ENCODE results near the gene TIMMDC1.
"Not testable (repeated sequence)": the region's sequence is repeated elsewhere in the genome, so short reads cannot be mapped to it uniquely, and the experiment has no call there.

TIMMDC1 gene

GRCh38 chr3:119510690-119511089 lies 12.3 kb downstream of the TIMMDC1 start:
- DNase-seq (ENCODE audit: low read depth, low spot score), result no peak

- no peak for DNase-seq (ENCODE audit: low read depth, low spot score)
Measured at GRCh38 chr3:119514637-119515036, 16.3 kb downstream of the TIMMDC1 start.

GRCh38 chr3:119517112-119517511 lies 18.8 kb downstream of the TIMMDC1 start:
- DNase-seq (ENCODE audit: low read depth, low spot score), result no peak

- DNase-seq (ENCODE audit: low read depth, low spot score), result no peak
Measured at GRCh38 chr3:119518026-119518425, 19.7 kb downstream of the TIMMDC1 start.

GRCh38 chr3:119524931-119525662 lies 26.8 kb downstream of the TIMMDC1 start:
- DNase-seq (ENCODE audit: low read depth, low spot score), result no peak

DNA sequence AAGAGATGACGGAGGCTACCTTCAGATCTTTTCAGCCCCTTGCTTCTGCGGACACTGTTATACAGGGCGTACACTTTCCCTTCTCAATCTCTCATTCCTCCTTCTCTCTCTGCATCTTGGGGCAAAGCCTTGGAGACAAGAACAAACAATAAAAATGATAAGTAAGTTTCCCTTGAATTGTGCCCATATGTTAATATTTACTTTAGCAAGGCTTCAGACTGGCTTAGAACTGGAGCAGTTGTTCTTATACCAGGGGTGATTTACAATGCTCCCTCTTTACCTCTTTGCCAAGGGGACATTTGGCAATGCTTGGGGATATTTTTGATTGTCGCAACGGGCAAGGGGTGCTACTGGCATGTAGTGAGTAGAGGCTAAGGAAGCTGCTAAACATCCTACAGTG lies 29.4 kb downstream of the TIMMDC1 start:
- DNase-seq (ENCODE audit: low read depth, low spot score), result no peak

- DNase-seq (ENCODE audit: low read depth, low spot score), result no peak
Measured at GRCh38 chr3:119529883-119530282, 31.5 kb downstream of the TIMMDC1 start.

DNA sequence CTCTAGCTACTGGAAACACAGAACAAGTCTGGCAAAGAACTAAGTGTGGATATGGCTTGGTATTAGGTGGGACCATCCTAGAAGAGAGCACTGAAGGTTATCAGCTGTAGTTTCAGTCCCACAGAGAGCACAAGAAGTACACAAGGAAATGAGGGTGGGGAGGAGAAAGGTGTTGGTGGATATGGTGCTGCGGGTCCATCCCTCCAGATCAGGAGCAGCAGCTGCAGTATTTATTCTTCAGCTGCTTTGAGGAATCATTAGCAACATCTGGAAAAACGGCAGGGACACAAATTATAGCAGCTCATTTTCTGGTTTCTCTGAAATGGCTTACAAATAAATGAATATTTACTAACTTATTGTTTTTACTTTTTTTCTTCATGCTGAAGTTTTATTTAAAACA lies 32.1 kb downstream of the TIMMDC1 start:
- DNase-seq (ENCODE audit: low read depth, low spot score), result no peak

GRCh38 chr3:119531151-119531550 lies 32.8 kb downstream of the TIMMDC1 start:
- DNase-seq (ENCODE audit: low read depth, low spot score), result no peak

- no peak for DNase-seq (ENCODE audit: low read depth, low spot score)
Measured at GRCh38 chr3:119534296-119534695, 35.9 kb downstream of the TIMMDC1 start.

- no peak for DNase-seq (ENCODE audit: low read depth, low spot score)
Measured at GRCh38 chr3:119536757-119537156, 38.4 kb downstream of the TIMMDC1 start.

DNA sequence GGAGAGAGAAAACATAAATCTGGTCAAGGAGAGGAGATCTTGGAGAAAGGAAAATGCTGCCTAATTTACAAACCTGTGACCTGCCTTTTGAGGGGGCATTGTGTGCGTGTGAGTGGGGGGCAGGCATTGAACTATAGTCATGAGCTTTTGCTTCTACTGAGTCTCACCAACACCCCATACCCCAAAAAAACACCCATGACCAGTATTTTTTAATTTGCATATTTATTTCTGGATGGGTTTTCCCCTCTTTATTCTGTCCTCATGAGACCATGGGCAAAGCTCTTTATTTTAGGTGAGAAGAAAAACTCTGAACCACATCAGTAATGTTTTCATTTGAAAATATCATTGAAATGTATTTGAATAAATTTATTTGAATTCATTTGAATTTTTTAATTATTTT lies 40.4 kb downstream of the TIMMDC1 start:
- DNase-seq (ENCODE audit: low read depth, low spot score), result no peak

GRCh38 chr3:119541547-119541946 lies 43.2 kb downstream of the TIMMDC1 start:
- no peak for DNase-seq (ENCODE audit: low read depth, low spot score)

- DNase-seq (ENCODE audit: low read depth, low spot score), result no peak
Measured at GRCh38 chr3:119542168-119542767, 43.9 kb downstream of the TIMMDC1 start.

DNA sequence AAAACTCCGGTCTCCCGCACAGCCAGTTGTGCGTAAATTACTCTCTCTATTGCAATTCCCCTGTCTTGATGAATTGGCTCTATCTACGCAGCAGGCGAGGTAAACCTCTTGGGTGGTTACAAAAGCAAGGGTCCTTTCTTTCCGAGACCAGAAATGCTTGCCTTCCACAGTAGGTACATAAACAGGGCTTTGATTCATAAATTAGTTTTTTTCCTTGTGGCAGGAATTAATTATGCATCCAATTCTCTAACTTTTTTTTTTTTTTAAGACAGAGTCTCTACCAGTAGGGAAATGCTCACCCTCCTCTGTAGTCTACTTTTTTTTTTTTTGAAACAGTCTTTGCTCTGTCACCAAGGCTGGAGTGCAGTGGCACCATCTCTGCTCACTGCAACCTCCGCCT lies 44.8 kb downstream of the TIMMDC1 start:
- no peak for DNase-seq (ENCODE audit: low read depth, low spot score)

DNA sequence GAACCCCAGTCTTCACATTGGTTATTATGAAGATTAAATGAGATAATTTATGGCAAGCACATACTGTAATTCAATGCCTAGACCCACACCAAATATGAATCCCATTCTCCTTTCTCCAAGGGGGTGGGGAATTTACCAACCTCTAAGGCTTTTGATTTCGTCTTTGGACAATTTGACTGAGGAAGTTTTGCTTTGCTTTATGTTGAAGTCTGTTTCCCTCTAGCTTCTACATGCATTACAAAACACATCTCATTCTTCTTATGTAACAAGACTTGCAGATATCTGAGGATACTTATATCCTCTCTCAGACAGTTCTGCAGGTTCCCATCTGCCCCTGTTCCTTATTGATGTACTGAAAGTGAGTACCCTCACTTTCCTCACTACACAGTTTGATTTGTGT lies 48.9 kb downstream of the TIMMDC1 start:
- DNase-seq (ENCODE audit: low read depth, low spot score), result no peak

GRCh38 chr3:119548341-119548740 lies 50.0 kb downstream of the TIMMDC1 start:
- DNase-seq (ENCODE audit: low read depth, low spot score), result no peak

- no peak for DNase-seq (ENCODE audit: low read depth, low spot score)
Measured at GRCh38 chr3:119550192-119550910, 52.0 kb downstream of the TIMMDC1 start.

GRCh38 chr3:119551598-119551997 lies 53.3 kb downstream of the TIMMDC1 start:
- no peak for DNase-seq (ENCODE audit: low read depth, low spot score)

GRCh38 chr3:119552928-119553327 lies 54.6 kb downstream of the TIMMDC1 start:
- DNase-seq (ENCODE audit: low read depth, low spot score), result not testable (repeated sequence)

DNA sequence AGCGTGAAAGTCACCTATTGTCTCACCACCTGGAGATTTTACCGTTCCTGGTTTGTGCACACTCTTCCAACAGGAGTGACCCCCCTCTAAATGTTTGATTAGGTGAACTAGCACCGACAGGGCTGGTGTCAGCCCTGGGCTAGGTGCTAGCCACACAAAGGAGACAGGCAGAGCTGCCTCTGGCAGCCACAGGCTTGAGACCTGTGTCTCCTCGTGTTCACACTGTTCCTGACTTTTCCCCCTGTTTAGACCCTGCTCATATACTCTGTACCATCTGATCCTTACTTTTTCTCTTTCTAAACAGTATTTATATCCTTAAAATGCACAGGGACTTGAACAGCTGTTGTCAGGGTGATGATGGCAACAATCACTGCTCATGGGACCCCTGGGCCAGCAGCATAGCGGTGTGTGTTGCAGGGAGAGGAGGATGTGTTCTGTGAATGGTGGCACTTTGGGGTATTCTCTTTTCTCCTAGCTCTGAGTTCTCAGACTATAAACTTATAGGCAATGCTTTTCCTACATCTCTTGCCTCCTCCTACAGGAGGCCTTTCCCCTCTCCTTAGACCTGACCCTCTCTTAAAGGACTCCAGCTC lies 55.6 kb downstream of the TIMMDC1 start:
- DNase-seq (ENCODE audit: low read depth, low spot score), result no peak

DNA sequence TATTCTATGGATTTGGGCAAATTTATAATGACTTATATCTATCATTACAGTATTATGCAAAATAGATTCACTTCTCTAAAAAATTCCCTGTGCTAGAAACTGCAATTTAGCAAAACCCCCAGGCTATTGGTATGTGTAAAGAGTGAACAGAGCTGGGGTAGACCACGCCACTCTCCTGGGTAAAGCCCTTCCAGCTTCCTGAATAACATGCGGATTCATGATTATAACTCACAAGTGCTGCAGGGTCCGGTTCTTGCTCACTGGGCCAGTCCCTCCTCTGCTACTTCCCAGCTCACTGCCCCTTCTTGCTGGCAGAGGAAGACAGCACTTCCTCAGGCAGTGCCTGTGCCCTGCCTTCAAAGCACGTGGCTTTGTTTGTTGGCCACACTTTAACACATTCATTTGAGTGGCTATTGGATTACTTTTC lies 57.0 kb downstream of the TIMMDC1 start:
- no peak for DNase-seq (ENCODE audit: low read depth, low spot score)
